Measurements from ENCODE around the gene SLC39A12.
A peak's percentile ranks its signal among the peaks of the same experiment; 100 is the strongest.

The SLC39A12 gene

GRCh38 chr10:17951868-17952371 lies at the start of gene SLC39A12:
Gene SLC39A12 (plus strand): TSS chr10:17951918. CDS start chr10:17953277, 1,359 bp downstream.
- no peak within 1 kb of the TSS for H3K4me3 ChIP-seq (ENCODE audit: low read length)
- DNase-seq (ENCODE audit: low read depth) = no peak
- no peak for TF ChIP-seq CTCF (conservative IDR thresholded peaks at IDR 0.05; ENCODE audit: low read depth, low read length)

- DNase-seq (ENCODE audit: low read depth) = no peak
- no peak for TF ChIP-seq CTCF (conservative IDR thresholded peaks at IDR 0.05; ENCODE audit: low read depth, low read length)
- H3K4me3 ChIP-seq (ENCODE audit: low read length) = no peak overlapping the region
These were observed 47.2 kb upstream of the SLC39A12 start for GRCh38 chr10:17904564-17904963.

- no peak for DNase-seq (ENCODE audit: low read depth)
- TF ChIP-seq CTCF (conservative IDR thresholded peaks at IDR 0.05; ENCODE audit: low read depth, low read length) = no peak
These were observed 46.2 kb upstream of the SLC39A12 start for GRCh38 chr10:17905491-17905890.

GRCh38 chr10:17906002-17906401 lies 45.7 kb upstream of the SLC39A12 start:
- TF ChIP-seq CTCF (conservative IDR thresholded peaks at IDR 0.05; ENCODE audit: low read depth, low read length) = no peak
- H3K4me3 ChIP-seq (ENCODE audit: low read length) = no peak overlapping the region
- DNase-seq (ENCODE audit: low read depth) = no peak

More at GRCh38 chr10:17905491-17905890, 46.2 kb upstream of the SLC39A12 start:
- H3K4me3 ChIP-seq (ENCODE audit: low read length) = no peak overlapping the region

GRCh38 chr10:17907641-17908040 lies 44.1 kb upstream of the SLC39A12 start:
- TF ChIP-seq CTCF (conservative IDR thresholded peaks at IDR 0.05; ENCODE audit: low read depth, low read length) = no peak
- no peak overlapping the region for H3K4me3 ChIP-seq (ENCODE audit: low read length)
- DNase-seq (ENCODE audit: low read depth) = no peak

- H3K4me3 ChIP-seq (ENCODE audit: low read length) = no peak overlapping the region
- TF ChIP-seq CTCF (conservative IDR thresholded peaks at IDR 0.05; ENCODE audit: low read depth, low read length) = peak; percentile 71
- no peak for DNase-seq (ENCODE audit: low read depth)
These were observed 41.5 kb upstream of the SLC39A12 start for GRCh38 chr10:17910125-17910789.

- TF ChIP-seq CTCF (conservative IDR thresholded peaks at IDR 0.05; ENCODE audit: low read depth, low read length) = no peak
- DNase-seq (ENCODE audit: low read depth) = no peak
These were observed 39.0 kb upstream of the SLC39A12 start for GRCh38 chr10:17912754-17913153.

More at GRCh38 chr10:17912754-17913153, 39.0 kb upstream of the SLC39A12 start:
- H3K4me3 ChIP-seq (ENCODE audit: low read length) = no peak overlapping the region
